Endothelial cell (in vitro differentiated cells): ENCODE results near the gene MSMP. TPM values are rescaled to one million over a fixed set of nuclear protein-coding genes. Genes with fewer than 3 reads are reported as not detected.

ENCODE experiments used
- DNase-seq: peaks from one replicate; pipeline ENCODE4 v3.0.0; 2021; ENCODE audit warnings: low spot score
- H3K27ac Mint-ChIP-seq: one replicate; pipeline ENCODE4 v1.8.0; 2021; ENCODE audit warnings: mixed read lengths, inconsistent platforms; ENCODE audit not compliant: unreplicated experiment
- H3K27me3 Mint-ChIP-seq: one replicate; pipeline ENCODE4 v1.8.0; 2021; ENCODE audit warnings: mild to moderate bottlenecking, moderate library complexity, mixed read lengths, inconsistent platforms; ENCODE audit not compliant: unreplicated experiment
- H3K36me3 Mint-ChIP-seq: one replicate; pipeline ENCODE4 v1.8.0; 2021; ENCODE audit warnings: mild to moderate bottlenecking, low read depth, mixed read lengths, inconsistent platforms; ENCODE audit not compliant: unreplicated experiment
- H3K4me1 Mint-ChIP-seq: one replicate; pipeline ENCODE4 v1.8.0; 2021; ENCODE audit warnings: mild to moderate bottlenecking, mixed read lengths, inconsistent platforms; ENCODE audit not compliant: unreplicated experiment
- H3K4me3 Mint-ChIP-seq: one replicate; pipeline ENCODE4 v1.8.0; 2021; ENCODE audit warnings: mild to moderate bottlenecking, mixed read lengths, inconsistent platforms; ENCODE audit not compliant: unreplicated experiment
- H3K9me3 Mint-ChIP-seq: one replicate; pipeline ENCODE4 v1.8.0; 2021; ENCODE audit warnings: mixed read lengths, inconsistent platforms; ENCODE audit not compliant: unreplicated experiment
- total RNA-seq: library from RNA; stranded (reverse); fragmentation: NEBNext Ultra II Directional; extraction: Animal tissue kit (Norgen Biotek cat#: 25700); gene quantifications from one replicate; pipeline ENCODE4 v1.2.1, GENCODE V29; 2021; ENCODE audit not compliant: unreplicated experiment
- TF ChIP-seq, protein P1 (sequence below): fragments of 200-600 bp; sonication (generic); IDR thresholded peaks from one replicate; pipeline ENCODE4 v1.5.0; 2021; ENCODE audit warnings: antibody characterized with exemption; ENCODE audit not compliant: unreplicated experiment

The MSMP gene
- total RNA-seq, 1 donor from 2014 or later = 2.8 TPM

DNA sequence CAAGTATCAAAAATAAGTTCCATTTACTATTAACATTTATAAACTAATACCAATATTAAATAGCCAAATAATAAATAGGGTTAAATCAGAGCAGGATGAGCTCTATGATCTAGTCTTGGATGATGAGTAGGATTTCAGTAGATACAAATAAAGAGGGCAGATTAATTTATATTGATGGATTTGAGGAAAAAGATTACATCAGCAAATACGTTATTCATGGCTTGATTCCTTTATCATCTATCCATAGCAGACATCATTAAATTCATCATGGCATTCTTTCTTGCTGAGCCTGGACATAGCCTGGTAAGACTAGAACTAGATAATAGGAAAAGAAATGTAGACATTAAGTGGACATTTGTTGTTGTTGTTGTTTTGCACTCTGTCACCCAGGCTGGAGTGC lies 13.4 kb upstream of the MSMP start:
- Mint-ChIP-seq H3K9me3 (no peaks in the 10 kb centered on the region), H3K4me3 (no peak overlapping the region), H3K27me3 (peaks cover 6% of the 10 kb centered on the region), H3K36me3 (no peaks in the 10 kb centered on the region), H3K4me1 (no peaks in the 10 kb centered on the region), H3K27ac (no peak overlapping the region)
- TF ChIP-seq, protein P1, sequence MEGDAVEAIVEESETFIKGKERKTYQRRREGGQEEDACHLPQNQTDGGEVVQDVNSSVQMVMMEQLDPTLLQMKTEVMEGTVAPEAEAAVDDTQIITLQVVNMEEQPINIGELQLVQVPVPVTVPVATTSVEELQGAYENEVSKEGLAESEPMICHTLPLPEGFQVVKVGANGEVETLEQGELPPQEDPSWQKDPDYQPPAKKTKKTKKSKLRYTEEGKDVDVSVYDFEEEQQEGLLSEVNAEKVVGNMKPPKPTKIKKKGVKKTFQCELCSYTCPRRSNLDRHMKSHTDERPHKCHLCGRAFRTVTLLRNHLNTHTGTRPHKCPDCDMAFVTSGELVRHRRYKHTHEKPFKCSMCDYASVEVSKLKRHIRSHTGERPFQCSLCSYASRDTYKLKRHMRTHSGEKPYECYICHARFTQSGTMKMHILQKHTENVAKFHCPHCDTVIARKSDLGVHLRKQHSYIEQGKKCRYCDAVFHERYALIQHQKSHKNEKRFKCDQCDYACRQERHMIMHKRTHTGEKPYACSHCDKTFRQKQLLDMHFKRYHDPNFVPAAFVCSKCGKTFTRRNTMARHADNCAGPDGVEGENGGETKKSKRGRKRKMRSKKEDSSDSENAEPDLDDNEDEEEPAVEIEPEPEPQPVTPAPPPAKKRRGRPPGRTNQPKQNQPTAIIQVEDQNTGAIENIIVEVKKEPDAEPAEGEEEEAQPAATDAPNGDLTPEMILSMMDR = no peak
- DNase-seq = no peak

DNA sequence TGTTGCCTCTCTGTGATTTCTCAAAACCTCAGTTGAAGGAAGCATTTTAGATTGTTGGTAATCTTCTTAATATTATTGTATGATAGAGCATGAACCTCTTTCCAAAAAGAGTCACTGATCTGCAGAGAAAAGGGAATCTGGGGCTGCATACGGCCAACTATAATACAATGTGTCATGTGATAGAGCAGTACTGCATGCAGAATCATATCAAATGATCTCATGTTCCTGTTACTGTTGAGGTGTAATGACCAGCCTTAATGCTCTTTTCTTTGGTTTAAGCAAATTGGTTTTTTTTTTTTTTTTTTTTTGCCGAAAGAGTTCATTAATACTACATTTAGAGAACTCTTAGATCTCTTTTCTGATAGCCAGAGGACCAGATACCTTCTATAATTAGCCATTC lies 12.9 kb upstream of the MSMP start:
- TF ChIP-seq, protein P1 = no peak
- no peak overlapping the region for H3K4me3 Mint-ChIP-seq
- peaks cover 2% of the 10 kb centered on the region for H3K4me1 Mint-ChIP-seq

DNA sequence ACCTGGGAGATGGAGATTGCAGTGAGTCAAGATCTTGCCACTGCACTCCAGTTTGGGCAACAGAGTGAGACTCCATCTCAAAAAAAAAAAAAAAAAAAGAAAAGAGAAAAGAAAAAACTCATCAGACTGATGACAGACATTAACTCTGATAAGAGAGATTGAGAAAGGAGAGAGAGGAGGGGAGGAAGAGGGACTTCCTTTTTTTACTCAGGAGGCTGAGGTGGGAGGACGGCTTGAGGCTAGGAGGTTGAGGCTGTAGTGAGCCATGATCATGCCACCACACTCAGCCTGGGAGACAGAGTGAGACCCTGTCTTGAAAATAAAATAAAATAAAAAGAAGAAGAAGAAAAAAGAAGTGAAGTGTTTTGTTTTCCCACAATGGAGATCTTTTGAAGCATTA lies 9.7 kb upstream of the MSMP start:
- no peak for DNase-seq
- TF ChIP-seq, protein P1 = no peak
- H3K9me3 Mint-ChIP-seq = no peaks in the 10 kb centered on the region
- no peaks in the 10 kb centered on the region for H3K36me3 Mint-ChIP-seq
- H3K27ac Mint-ChIP-seq = no peak overlapping the region
- H3K27me3 Mint-ChIP-seq = peaks cover 8% of the 10 kb centered on the region
- H3K4me3 Mint-ChIP-seq = no peak overlapping the region
- H3K4me1 Mint-ChIP-seq = peaks cover 26% of the 10 kb centered on the region

More for the DNA sequence above, 12.9 kb upstream of the MSMP start:
- no peak for DNase-seq
- no peaks in the 10 kb centered on the region for H3K36me3 Mint-ChIP-seq
- no peak overlapping the region for H3K27ac Mint-ChIP-seq
- no peaks in the 10 kb centered on the region for H3K9me3 Mint-ChIP-seq
- H3K27me3 Mint-ChIP-seq = peaks cover 6% of the 10 kb centered on the region

- Mint-ChIP-seq H3K9me3 (no peaks in the 10 kb centered on the region), H3K4me1 (peaks cover 32% of the 10 kb centered on the region), H3K36me3 (no peaks in the 10 kb centered on the region), H3K4me3 (no peak overlapping the region), H3K27ac (no peak overlapping the region), H3K27me3 (peaks cover 7% of the 10 kb centered on the region)
- no peak for DNase-seq
- TF ChIP-seq, protein P1 = no peak
Measured at GRCh38 chr9:35763181-35763580, 9.1 kb upstream of the MSMP start.

DNA sequence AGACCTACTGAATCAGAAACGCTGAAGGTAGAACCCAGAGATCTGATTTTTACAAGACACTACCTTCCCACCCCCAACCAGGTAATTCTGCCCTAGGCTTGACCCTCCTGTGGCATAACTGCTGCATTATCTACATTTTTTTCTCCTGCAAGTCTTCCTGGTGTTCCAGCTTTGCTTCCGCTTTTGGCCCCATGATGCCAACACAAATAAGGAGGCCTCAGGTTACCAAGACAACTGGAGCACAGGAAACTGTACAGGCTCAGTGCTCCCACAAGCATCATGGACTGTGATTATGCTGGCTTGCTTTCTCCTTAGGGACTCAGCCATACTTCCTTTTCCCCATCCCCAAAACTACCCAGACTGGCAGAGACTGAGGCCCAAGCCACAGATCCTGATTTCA lies 6.6 kb upstream of the MSMP start:
- peak; percentile 28 for DNase-seq
- Mint-ChIP-seq H3K4me1 (peaks cover 51% of the 10 kb centered on the region), H3K27me3 (peaks cover 19% of the 10 kb centered on the region), H3K36me3 (peaks cover 5% of the 10 kb centered on the region), H3K9me3 (no peaks in the 10 kb centered on the region), H3K4me3 (peak overlapping the region; percentile 54), H3K27ac (peak overlapping the region; percentile 91)
- TF ChIP-seq, protein P1 = no peak
